Vagina (tissue), 2 donors: ENCODE measurements around the gene TPSAB1. TPM values are rescaled to one million over a fixed set of nuclear protein-coding genes. Genes with fewer than 3 reads are reported as not detected.

ENCODE experiments used
- DNase-seq, 2 donors: peaks; one replicate each; pipeline ENCODE4 v3.0.0-alpha.2; 2017; ENCODE audit errors: extremely low spot score in 2 of 2
- H3K27ac ChIP-seq: fragments of 200-600 bp; sonication (generic); one replicate; pipeline ENCODE4 v1.5.1; 2019
- H3K27me3 ChIP-seq: fragments of 200-600 bp; sonication (generic); one replicate; pipeline ENCODE4 v1.5.1; 2019
- H3K36me3 ChIP-seq, 2 donors: fragments of 200-600 bp; sonication (generic); one replicate each; pipeline ENCODE4 v1.5.1; 2017 to 2019
- H3K4me1 ChIP-seq: fragments of 200-600 bp; sonication (generic); one replicate; pipeline ENCODE4 v1.5.1; 2019
- H3K4me3 ChIP-seq, 2 donors: fragments of 200-600 bp; sonication (generic); 1 replicate in 1 of 2; 2 replicates in 1 of 2; pipeline ENCODE4 v1.5.1; 2016 to 2019
- H3K9me3 ChIP-seq: fragments of 200-600 bp; sonication (generic); one replicate; pipeline ENCODE4 v1.5.1; 2019
- CTCF ChIP-seq, 3 experiments: fragments of 450-650 bp in 2 of 3; fragments of 200-600 bp in 1 of 3; sonication (generic) in 1 of 3; IDR thresholded peaks; one replicate each; pipeline ENCODE4 v1.5.1; 2017 to 2019; ENCODE audit warnings: antibody characterized with exemption in 3 of 3, mild to moderate bottlenecking in 2 of 3, moderate library complexity in 2 of 3
- POLR2A ChIP-seq, 2 donors: fragments of 450-650 bp; IDR thresholded peaks; one replicate each; pipeline ENCODE4 v1.6.1; 2017; ENCODE audit warnings: antibody characterized with exemption in 2 of 2, mild to moderate bottlenecking in 2 of 2, moderate library complexity in 2 of 2
- POLR2AphosphoS5 ChIP-seq, 2 donors: sonication (generic); formaldehyde crosslinking; IDR thresholded peaks; one replicate each; pipeline ENCODE4 v1.9.0; 2017; ENCODE audit warnings: antibody characterized with exemption in 2 of 2, mild to moderate bottlenecking in 2 of 2, low read depth in 1 of 2; ENCODE audit not compliant: insufficient read depth in 1 of 2
- intact Hi-C: fragments of 100-400 bp; cut with DNase I; formaldehyde crosslinking; loops from one replicate; pipeline ENCODE4 v1.15.1; 2023
- total RNA-seq: library from RNA; depleted of rRNA; stranded (reverse); fragments of >200 nt; gene quantifications from one replicate; pipeline ENCODE4 v1.2.3, GENCODE V29; 2016

TPSAB1 gene
- total RNA-seq, 1 donor from 2014 or later: 70.0 TPM

GRCh38 chr16:1214719-1215118 lies 25.8 kb upstream of the TPSAB1 start:
- H3K4me3 ChIP-seq: no peak overlapping the region
- intact Hi-C loops: no loop called here
- no peak for DNase-seq
- no peaks in the 10 kb centered on the region for H3K9me3 ChIP-seq
- H3K4me1 ChIP-seq: no peaks in the 10 kb centered on the region
- H3K27ac ChIP-seq: no peak overlapping the region
- no peaks in the 10 kb centered on the region for H3K27me3 ChIP-seq
- peaks cover 0 to 3% of the 10 kb centered on the region in 2 donors for H3K36me3 ChIP-seq
- no peak for TF ChIP-seq POLR2A (IDR thresholded peaks at IDR 0.05)
- no peak for TF ChIP-seq CTCF (IDR thresholded peaks at IDR 0.05)
- no peak for TF ChIP-seq POLR2AphosphoS5 (IDR thresholded peaks at IDR 0.05; ENCODE audit: insufficient read depth in 1 of 2, low read depth in 1 of 2)

- DNase-seq: no peak
- peaks cover 0 to under 1% of the 10 kb centered on the region in 2 donors for H3K36me3 ChIP-seq
- TF ChIP-seq POLR2AphosphoS5 (IDR thresholded peaks at IDR 0.05; ENCODE audit: insufficient read depth in 1 of 2, low read depth in 1 of 2) (no peak), CTCF (IDR thresholded peaks at IDR 0.05) (no peak), POLR2A (IDR thresholded peaks at IDR 0.05) (no peak)
- H3K4me3 ChIP-seq: no peak overlapping the region
- H3K27me3 ChIP-seq: no peaks in the 10 kb centered on the region
- H3K9me3 ChIP-seq: no peaks in the 10 kb centered on the region
- intact Hi-C loops: no loop called here
- no peak overlapping the region for H3K27ac ChIP-seq
- H3K4me1 ChIP-seq: no peaks in the 10 kb centered on the region
Measured at GRCh38 chr16:1215574-1216295, 24.8 kb upstream of the TPSAB1 start.

GRCh38 chr16:1216296-1216619 lies 24.2 kb upstream of the TPSAB1 start:
- no peaks in the 10 kb centered on the region for H3K27me3 ChIP-seq
- H3K27ac ChIP-seq: no peak overlapping the region
- no peaks in the 10 kb centered on the region for H3K9me3 ChIP-seq
- DNase-seq: no peak
- H3K36me3 ChIP-seq: no peaks in the 10 kb centered on the region
- no peak overlapping the region for H3K4me3 ChIP-seq
- intact Hi-C loops: no loop called here
- no peak for TF ChIP-seq CTCF (IDR thresholded peaks at IDR 0.05)
- TF ChIP-seq POLR2AphosphoS5 (IDR thresholded peaks at IDR 0.05; ENCODE audit: insufficient read depth in 1 of 2, low read depth in 1 of 2): no peak
- no peak for TF ChIP-seq POLR2A (IDR thresholded peaks at IDR 0.05)
- H3K4me1 ChIP-seq: no peaks in the 10 kb centered on the region

GRCh38 chr16:1216681-1217400 lies 23.7 kb upstream of the TPSAB1 start:
- intact Hi-C loops: no loop called here
- Histone ChIP-seq H3K36me3 (no peaks in the 10 kb centered on the region), H3K27me3 (no peaks in the 10 kb centered on the region)

More at GRCh38 chr16:1216681-1217400, 23.7 kb upstream of the TPSAB1 start:
- DNase-seq: no peak
- no peak for TF ChIP-seq POLR2AphosphoS5 (IDR thresholded peaks at IDR 0.05; ENCODE audit: insufficient read depth in 1 of 2, low read depth in 1 of 2)
- no peak for TF ChIP-seq CTCF (IDR thresholded peaks at IDR 0.05)
- no peak for TF ChIP-seq POLR2A (IDR thresholded peaks at IDR 0.05)
- Histone ChIP-seq H3K9me3 (no peaks in the 10 kb centered on the region), H3K4me3 (no peak overlapping the region), H3K4me1 (no peaks in the 10 kb centered on the region), H3K27ac (no peak overlapping the region)
